GM13976 (cell line): Measurements from ENCODE around the gene CTXND1.

ENCODE experiments used
- DNase-seq: peaks from one replicate; pipeline ENCODE4 v3.0.0; 2012; ENCODE audit warnings: low spot score
- in situ Hi-C: fragments of 300-500 bp; cut with MboI; formaldehyde crosslinking; loops from one replicate; pipeline ENCODE4 v1.12.0; 2022; ENCODE audit warnings: low sequenced_read_pairs, mixed read lengths, inconsistent platforms; ENCODE audit not compliant: unreplicated experiment
- TF ChIP-seq, protein P1 (sequence below): IDR thresholded peaks from 2 replicates; pipeline ENCODE4 v1.5.1; 2012; ENCODE audit warnings: borderline replicate concordance, mild to moderate bottlenecking; ENCODE audit not compliant: insufficient read depth; ENCODE audit errors: extremely low read depth, missing control alignments, control extremely low read depth

CTXND1 gene

GRCh38 chr15:80169768-80170357 is 82.2 kb downstream of the CTXND1 start:
- TF ChIP-seq, protein P1, sequence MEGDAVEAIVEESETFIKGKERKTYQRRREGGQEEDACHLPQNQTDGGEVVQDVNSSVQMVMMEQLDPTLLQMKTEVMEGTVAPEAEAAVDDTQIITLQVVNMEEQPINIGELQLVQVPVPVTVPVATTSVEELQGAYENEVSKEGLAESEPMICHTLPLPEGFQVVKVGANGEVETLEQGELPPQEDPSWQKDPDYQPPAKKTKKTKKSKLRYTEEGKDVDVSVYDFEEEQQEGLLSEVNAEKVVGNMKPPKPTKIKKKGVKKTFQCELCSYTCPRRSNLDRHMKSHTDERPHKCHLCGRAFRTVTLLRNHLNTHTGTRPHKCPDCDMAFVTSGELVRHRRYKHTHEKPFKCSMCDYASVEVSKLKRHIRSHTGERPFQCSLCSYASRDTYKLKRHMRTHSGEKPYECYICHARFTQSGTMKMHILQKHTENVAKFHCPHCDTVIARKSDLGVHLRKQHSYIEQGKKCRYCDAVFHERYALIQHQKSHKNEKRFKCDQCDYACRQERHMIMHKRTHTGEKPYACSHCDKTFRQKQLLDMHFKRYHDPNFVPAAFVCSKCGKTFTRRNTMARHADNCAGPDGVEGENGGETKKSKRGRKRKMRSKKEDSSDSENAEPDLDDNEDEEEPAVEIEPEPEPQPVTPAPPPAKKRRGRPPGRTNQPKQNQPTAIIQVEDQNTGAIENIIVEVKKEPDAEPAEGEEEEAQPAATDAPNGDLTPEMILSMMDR = no peak
- in situ Hi-C loops = loop anchor here (25.0 kb wide), 1 partner anchor 283 kb away; the partner anchor contains the start of gene MTHFS

DNA sequence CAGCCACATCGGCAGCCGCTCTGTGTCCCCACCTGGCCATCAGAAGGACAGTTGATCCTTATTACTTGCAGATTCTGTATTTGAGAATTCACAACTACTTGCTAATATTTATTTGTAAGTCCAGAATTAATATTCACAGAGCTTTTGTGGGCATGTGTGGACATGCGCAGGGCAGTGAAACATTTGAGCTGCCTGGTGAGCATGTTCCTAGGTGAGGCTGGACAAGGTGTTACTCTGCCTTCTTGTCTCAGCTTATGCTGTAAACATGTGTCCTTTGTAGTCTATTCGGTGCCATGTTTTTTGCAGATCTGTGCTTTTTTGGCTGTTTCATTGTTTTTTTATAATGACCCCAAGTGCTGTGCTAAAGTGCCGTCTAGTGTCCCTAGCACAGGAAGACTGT is 83.6 kb downstream of the CTXND1 start:
- TF ChIP-seq, protein P1 = no peak
- DNase-seq = no peak
- in situ Hi-C loops = loop anchor here (25.0 kb wide), 1 partner anchor 281 kb away; the partner anchor contains the start of gene MTHFS

More at GRCh38 chr15:80169768-80170357, 82.2 kb downstream of the CTXND1 start:
- DNase-seq = no peak

- TF ChIP-seq, protein P1 = no peak
- no peak for DNase-seq
- in situ Hi-C loops = loop anchor here (25.0 kb wide), 1 partner anchor 281 kb away; the partner anchor contains the start of gene MTHFS
These were observed 84.1 kb downstream of the CTXND1 start for GRCh38 chr15:80167936-80168335.

- in situ Hi-C loops = loop anchor here (25.0 kb wide), 1 partner anchor 277 kb away; the partner anchor contains the start of gene MTHFS
- TF ChIP-seq, protein P1 = no peak
- DNase-seq = no peak
These were observed 88.1 kb downstream of the CTXND1 start for GRCh38 chr15:80163897-80164296.

DNA sequence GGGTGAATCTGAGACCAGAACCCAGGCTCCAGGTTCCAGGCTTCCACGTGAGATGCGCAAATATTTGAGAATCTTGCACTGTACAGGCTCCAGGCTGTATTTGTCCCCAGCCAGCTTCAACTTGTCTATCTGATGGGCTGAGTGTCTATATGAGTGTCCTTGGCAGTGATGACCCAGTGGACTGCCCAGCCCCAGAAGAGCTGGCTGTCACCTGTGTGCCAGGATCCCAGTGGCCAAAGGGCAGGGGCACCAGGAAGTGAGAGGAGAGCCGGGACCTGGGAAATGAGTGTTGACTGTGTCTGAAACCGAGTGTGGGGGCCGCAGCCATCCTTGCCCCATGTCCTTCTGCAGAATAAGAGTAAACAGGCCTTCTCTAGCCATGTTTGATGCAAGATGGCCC is 88.8 kb downstream of the CTXND1 start:
- in situ Hi-C loops = loop anchor here (25.0 kb wide), 1 partner anchor 276 kb away; the partner anchor contains the start of gene MTHFS
- DNase-seq = no peak
- TF ChIP-seq, protein P1 = no peak

DNA sequence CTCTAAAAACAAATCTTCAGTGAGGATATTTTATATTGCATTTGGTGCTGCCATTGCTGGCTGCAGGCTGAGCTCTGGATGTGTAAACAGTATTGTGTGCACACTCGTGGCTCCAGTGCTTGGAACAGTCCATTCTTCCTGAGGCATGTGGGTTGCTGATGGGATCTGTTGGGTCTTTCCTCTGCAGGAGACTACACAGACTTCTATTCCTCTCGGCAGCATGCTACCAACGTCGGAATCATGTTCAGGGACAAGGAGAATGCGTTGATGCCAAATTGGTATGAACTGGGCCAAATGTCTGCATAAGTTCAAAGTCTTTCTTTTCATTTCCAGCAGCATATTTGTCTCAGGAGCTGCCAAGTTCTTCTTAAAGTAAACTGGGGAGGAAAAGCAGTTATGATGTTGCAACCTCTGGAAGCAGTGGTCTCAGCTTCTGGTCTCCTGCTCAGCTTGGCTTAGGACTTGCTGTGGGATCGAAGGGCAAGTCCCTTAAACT is 89.9 kb downstream of the CTXND1 start:
- DNase-seq = no peak
- in situ Hi-C loops = loop anchor here (25.0 kb wide), 1 partner anchor 275 kb away; the partner anchor contains the start of gene MTHFS
- TF ChIP-seq, protein P1 = no peak
